ENCODE data around the gene KLHDC3. TPM values are rescaled to one million over a fixed set of nuclear protein-coding genes. Genes with fewer than 3 reads are reported as not detected.

KLHDC3 gene
- total and polyA plus RNA-seq, 2 of the 8 experiments (the other 6 are each of a cell fraction or from before 2014, with no cell fraction given) = 181 to 203 TPM

GRCh38 chr6:42984001-42984923 lies 29.8 kb upstream of the KLHDC3 start, which contains the start of gene PPP2R5D:
Gene PPP2R5D, plus strand, starts transcription at chr6:42984570. Its CDS starts 108 bp downstream, at chr6:42984678.
- H3K56ac ChIP-seq (replicated peaks; ENCODE audit: insufficient read length, low read depth, low read length) = no peak within 1 kb of the TSS
- peak within 1 kb of the TSS; percentile 26; the same call in 1 of the 2 replicates for H4K8ac ChIP-seq (ENCODE audit: extremely low read depth, insufficient read depth, low read length)
- H3K4ac ChIP-seq (replicated peaks; ENCODE audit: insufficient read length, low read depth, low read length) = no peak within 1 kb of the TSS
- H3K9ac ChIP-seq (replicated peaks in 1 of 4; ENCODE audit: extremely low read depth in 1 of 4, low read depth in 3 of 4, low read length in 3 of 4) = peak within 1 kb of the TSS; percentile 64 to 95 (median 70)
- H3K9me3 ChIP-seq (ENCODE audit: insufficient read depth in 2 of 2, low read depth in 1 of 2, low read length in 1 of 2) = no peaks in the 10 kb centered on the region
- peaks cover 0 to under 1% (median 0%) of the 10 kb centered on the region in 4 experiments; a peak in 4 of 8 replicates for H3K36me3 ChIP-seq (ENCODE audit: control insufficient read depth in 2 of 4, insufficient read depth in 4 of 4, low read length in 3 of 4)
- peak within 1 kb of the TSS; percentile 73 for H3K27ac ChIP-seq (ENCODE audit: low read depth, low read length)
- H2BK12ac ChIP-seq (ENCODE audit: low read depth, low read length) = peak within 1 kb of the TSS; percentile 77; the same call in 1 of the 2 replicates
- H3K79me1 ChIP-seq (ENCODE audit: low read depth, low read length) = peaks cover 8% of the 10 kb centered on the region
- H3K23ac ChIP-seq (ENCODE audit: insufficient read length) = no peak within 1 kb of the TSS
- peak; percentile 7 for FAIRE-seq
- H3K4me1 ChIP-seq (replicated peaks in 1 of 4; ENCODE audit: control insufficient read depth in 3 of 4, insufficient read depth in 4 of 4, low read length in 3 of 4) = peaks cover 3 to 10% (median 5%) of the 10 kb centered on the region in 4 experiments; a peak in 6 of 7 replicates
- H4K20me1 ChIP-seq (replicated peaks in 1 of 2; ENCODE audit: control insufficient read depth in 1 of 2, insufficient read depth in 2 of 2, low read length in 2 of 2) = peaks cover 0 to 12% of the 10 kb centered on the region in 2 experiments
- H3K23me2 ChIP-seq (ENCODE audit: low read depth, low read length) = peaks cover 7% of the 10 kb centered on the region
- no peaks in the 10 kb centered on the region for H3K27me3 ChIP-seq (replicated peaks in 1 of 4; ENCODE audit: control insufficient read depth in 3 of 4, extremely low read depth in 1 of 4, insufficient read depth in 3 of 4, low read length in 3 of 4)
- H3K18ac ChIP-seq (ENCODE audit: extremely low read depth, low read length) = peak within 1 kb of the TSS; percentile 95
- H3K4me3 ChIP-seq (ENCODE audit: extremely low read depth in 1 of 4, insufficient read depth in 2 of 4, low read depth in 3 of 4, low read length in 4 of 4) = peak within 1 kb of the TSS; percentile 63 to 74 (median 70)
- H2BK120ac ChIP-seq (replicated peaks; ENCODE audit: low read depth, low read length) = no peak within 1 kb of the TSS
- WGBS, 2 experiments (ENCODE audit: extremely low coverage in 1 of 2, insufficient coverage in 1 of 2, insufficient read length in 1 of 2, insufficient replicate concordance in 2 of 2, low coverage in 1 of 2, low lambda C conversion rate in 2 of 2, missing lambda C conversion rate in 1 of 2) = 1% methylated on average over 44 of the region's 59 CpGs; no CpG with 5 or more reads in 1 of the 2 experiments
- H2BK15ac ChIP-seq (ENCODE audit: low read length) = peak within 1 kb of the TSS; percentile 40; the same call in 1 of the 2 replicates
- H2AK5ac ChIP-seq (ENCODE audit: low read depth, low read length) = no peak within 1 kb of the TSS; the same call in 1 of the 2 replicates
- H3K14ac ChIP-seq (ENCODE audit: insufficient read length) = no peak within 1 kb of the TSS
- CTCF ChIA-PET (ENCODE audit: partially characterized antibody) = interaction anchor here (0.6 to 2.0 kb wide), 5 partner anchors 11 to 83 kb away, joined by 3 to 6 read pairs (median 4); no protein-coding TSS in a partner anchor
- 0 out of 2 replicates have a peak within 1 kb of the TSS, but pooled peaks have one; percentile 75 for H2BK20ac ChIP-seq (ENCODE audit: low read length)
- peak within 1 kb of the TSS; percentile 84 to 87 for H3K4me2 ChIP-seq (ENCODE audit: insufficient read depth in 1 of 2, low read depth in 2 of 2, low read length in 2 of 2)
- peak within 1 kb of the TSS; percentile 54 for H2BK5ac ChIP-seq (ENCODE audit: low read depth, low read length)
- peaks cover 8 to 15% of the 10 kb centered on the region in 2 experiments; a peak in 2 of 4 replicates for H3K79me2 ChIP-seq (ENCODE audit: control insufficient read depth in 1 of 2, insufficient read depth in 2 of 2, low read length in 2 of 2)
- POLR2A ChIA-PET (ENCODE audit: partially characterized antibody) = interaction anchor here (0.7 to 2.6 kb wide), 23 partner anchors 11 to 385 kb away, joined by 3 to 29 read pairs (median 4); partner anchors contain the start of genes CNPY3, GNMT, KLC4 and KLHDC3
- H2AFZ ChIP-seq (ENCODE audit: low read length) = peak within 1 kb of the TSS; percentile 89
- peak; percentile 92 to 95 for DNase-seq (ENCODE audit: low read depth in 1 of 2, low spot score in 2 of 2)
- H4K5ac ChIP-seq (ENCODE audit: insufficient read length, low read depth, low read length) = no peak within 1 kb of the TSS
- no peak within 1 kb of the TSS for H4K91ac ChIP-seq (replicated peaks; ENCODE audit: insufficient read length, low read length)

Measured in H1 (cell line).